Activated CD4-positive, alpha-beta T cell treated with anti-CD3 and anti-CD28 coated beads, Interleukin-2, amount 50 U/mL, for 4 hours (primary cell): ENCODE results near the gene MRPL48.
"Not testable (repeated sequence)": the region's sequence is repeated elsewhere in the genome, so short reads cannot be mapped to it uniquely, and the experiment has no call there.

Source experiments
- DNase-seq, 2 experiments: peaks; one replicate each; pipeline ENCODE4 v3.0.0-alpha.2; 2020

Gene MRPL48

GRCh38 chr11:73787643-73788558, at the start of gene MRPL48:
MRPL48 (plus strand) TSS chr11:73787874; CDS start chr11:73787972, 98 bp downstream.
- DNase-seq, result peak; percentile 81 to 86

- no peak for DNase-seq
Observed at GRCh38 chr11:73743045-73743444, 44.6 kb upstream of the MRPL48 start.

- DNase-seq, result no peak
Observed at GRCh38 chr11:73746701-73747100, 41.0 kb upstream of the MRPL48 start.

DNA sequence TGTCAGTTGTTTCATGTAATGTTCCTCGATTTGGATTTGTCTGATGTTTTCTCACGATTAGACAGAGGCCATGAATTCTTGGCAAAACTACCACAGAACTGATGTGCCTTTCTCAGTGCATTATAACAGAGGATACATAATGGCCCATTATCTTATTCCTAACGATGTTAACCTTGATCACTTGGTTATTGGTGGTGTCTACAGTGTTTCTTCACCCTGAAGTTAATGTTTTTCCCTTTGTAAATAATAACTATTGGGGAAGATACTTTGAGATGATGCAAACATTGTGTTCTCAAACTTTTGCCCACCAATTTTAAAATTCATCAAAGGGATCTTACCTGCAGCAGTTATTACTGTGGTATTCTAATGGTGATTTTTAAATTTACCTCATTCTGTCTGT, 39.9 kb upstream of the MRPL48 start:
- no peak for DNase-seq

DNA sequence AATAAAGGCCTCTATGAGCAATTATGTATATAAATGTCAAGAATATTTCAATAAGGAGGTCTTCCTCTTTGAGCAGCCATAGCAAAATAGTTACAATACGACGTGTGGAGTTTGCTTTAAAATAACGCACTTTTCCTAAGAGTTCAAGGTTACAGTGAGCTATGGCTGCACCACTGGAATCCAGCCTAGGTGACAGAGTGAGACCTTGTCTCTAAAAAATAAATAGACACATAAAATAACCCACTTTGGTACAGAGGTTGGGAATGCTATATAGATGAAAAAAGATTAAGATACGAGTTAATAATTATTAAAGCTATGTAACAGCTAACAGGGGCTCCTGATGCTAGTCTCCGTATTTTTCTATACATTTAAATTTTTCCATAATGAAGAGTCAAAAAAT, 39.4 kb upstream of the MRPL48 start:
- no peak for DNase-seq

- no peak for DNase-seq
Observed at GRCh38 chr11:73749118-73749517, 38.6 kb upstream of the MRPL48 start.

- DNase-seq, result no peak
Observed at GRCh38 chr11:73750228-73750627, 37.4 kb upstream of the MRPL48 start.

DNA sequence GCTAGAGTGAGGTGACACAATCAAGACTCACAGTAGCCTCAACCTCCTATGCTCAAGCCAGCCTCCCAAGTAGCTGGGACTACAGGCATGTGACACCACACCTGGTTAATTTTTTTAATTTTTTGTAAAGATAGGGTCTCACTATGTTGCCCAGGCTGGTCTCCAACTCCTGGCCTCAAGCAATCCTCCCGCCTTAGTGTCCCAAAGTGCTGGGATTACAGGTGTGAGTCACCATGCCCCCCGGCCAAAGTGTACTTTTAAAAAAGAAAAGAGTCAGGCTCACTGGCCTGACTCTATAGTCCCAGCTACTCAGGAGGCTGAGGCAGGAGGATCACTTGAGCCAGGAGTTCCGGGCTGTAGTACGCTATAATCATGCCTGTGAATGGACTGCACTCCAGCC, 36.8 kb upstream of the MRPL48 start:
- not testable (repeated sequence) for DNase-seq

DNA sequence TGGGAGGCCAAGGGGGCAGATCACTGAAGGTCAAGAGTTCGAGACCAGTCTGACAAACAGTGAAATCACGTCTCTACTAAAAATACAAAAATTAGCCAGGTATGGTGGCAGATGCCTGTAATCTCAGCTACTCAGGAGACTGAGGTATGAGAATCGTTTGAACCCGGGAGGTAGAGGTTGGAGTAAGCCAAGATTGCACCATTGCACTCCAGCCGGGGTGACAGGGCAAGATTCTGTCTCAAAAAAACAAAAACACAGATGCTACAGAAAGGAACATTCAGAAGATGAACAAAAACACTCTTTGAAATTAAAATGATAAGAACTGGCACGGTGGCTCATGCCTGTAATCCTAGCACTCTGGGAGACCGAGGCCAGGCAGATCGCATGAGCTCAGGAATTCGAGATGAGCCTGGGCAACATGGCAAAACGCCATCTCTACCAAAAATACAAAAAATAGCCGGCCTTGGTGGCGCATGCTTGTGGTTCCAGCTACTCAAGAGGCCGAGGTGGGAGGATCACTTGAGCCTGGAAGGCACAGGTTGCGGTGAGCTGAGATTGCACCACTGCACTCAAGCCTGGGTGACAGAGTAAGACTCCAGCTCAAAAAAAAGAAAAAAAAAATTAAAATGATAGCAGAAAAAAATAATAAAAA, 35.3 kb upstream of the MRPL48 start:
- no peak for DNase-seq

- no peak for DNase-seq
Observed at GRCh38 chr11:73752903-73753302, 34.8 kb upstream of the MRPL48 start.

DNA sequence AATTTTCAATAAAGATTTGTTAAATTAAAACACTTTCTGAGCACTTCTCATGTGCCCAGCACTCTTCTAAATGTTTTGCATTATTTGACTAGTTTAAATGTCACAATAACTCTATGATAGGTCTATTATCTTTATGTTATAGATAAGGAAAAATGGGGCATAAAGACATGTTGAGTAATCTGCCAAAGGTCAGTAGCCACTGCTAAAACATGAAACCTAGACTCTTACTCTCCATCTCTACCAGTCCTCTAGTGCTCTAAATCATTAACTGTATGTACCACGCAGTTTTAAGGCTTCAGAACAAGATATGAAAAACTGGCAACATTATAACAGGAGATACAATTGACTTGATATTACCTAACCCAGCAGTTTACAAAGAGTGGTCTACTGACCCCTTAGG, 33.7 kb upstream of the MRPL48 start:
- no peak for DNase-seq

DNA sequence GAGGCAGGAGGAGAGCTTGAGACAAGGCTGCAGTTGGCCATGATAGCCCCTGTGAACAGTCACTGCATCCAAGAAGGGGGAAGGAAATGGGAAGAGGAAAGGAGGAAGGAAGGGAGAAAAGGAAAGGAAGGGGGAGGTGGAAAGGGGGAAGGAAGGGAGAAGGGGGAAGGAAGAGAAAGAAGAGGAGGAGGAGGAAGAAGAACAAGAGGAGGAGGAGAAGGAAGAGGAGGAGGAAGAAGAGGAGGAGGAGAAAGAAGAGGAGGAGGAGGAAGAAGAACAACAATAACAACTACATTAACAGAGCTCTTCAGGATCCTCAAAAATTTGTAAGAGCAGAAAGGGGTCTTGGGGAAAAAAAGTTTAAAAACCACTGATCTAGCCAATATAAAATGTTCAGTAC, 32.0 kb upstream of the MRPL48 start:
- DNase-seq, result no peak

DNA sequence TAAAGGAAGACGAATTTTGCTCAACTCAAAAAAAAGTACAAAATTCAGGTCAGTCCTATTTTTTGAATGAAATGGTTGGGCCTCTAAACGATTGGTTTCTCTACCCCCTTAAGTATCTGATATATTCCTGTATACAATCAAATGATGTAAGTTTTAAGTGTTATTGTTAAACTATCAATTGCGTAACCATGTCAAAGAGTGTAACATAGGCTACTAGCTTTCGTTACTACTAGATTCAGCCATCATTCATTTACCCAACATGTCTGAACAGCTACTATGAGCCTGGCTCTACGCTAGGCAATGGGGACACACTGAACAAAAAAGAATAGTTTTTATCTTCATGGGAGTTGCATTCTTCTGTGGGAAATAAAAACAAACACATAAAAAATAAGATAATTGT, 30.1 kb upstream of the MRPL48 start:
- DNase-seq, result no peak

GRCh38 chr11:73758451-73758850, 29.2 kb upstream of the MRPL48 start:
- no peak for DNase-seq

DNA sequence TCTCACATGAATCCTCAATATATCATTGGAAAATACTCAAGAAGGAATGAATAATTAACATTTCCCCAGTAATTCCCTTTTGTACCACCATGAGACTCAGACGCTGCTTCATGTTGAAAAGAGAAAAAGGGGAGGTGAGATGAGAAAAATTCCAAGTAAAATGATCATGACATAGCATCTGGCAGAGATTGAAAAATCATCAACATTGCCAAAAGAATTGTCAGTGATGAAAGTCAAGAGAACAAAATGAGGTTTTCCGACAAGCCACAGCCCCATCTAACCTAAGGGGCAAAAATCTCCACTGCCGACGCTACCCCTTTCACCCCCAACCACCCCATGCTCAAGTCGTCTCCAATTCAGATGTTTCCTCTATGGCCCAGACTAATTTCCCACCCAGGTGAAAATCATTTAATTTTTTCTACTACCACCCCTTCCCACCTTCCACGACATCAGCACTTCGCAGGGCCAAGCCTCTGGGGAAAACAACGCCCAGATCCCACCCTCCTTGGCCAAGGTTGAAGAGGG, 28.0 kb upstream of the MRPL48 start:
- no peak for DNase-seq

GRCh38 chr11:73760135-73760678, 27.5 kb upstream of the MRPL48 start:
- DNase-seq, result no peak

- peak; percentile 100 for DNase-seq
Observed at GRCh38 chr11:73760679-73761402, 26.8 kb upstream of the MRPL48 start, which contains the start of gene RAB6A. RAB6A (minus strand) TSS chr11:73761074; CDS start chr11:73760635, 439 bp downstream.

DNA sequence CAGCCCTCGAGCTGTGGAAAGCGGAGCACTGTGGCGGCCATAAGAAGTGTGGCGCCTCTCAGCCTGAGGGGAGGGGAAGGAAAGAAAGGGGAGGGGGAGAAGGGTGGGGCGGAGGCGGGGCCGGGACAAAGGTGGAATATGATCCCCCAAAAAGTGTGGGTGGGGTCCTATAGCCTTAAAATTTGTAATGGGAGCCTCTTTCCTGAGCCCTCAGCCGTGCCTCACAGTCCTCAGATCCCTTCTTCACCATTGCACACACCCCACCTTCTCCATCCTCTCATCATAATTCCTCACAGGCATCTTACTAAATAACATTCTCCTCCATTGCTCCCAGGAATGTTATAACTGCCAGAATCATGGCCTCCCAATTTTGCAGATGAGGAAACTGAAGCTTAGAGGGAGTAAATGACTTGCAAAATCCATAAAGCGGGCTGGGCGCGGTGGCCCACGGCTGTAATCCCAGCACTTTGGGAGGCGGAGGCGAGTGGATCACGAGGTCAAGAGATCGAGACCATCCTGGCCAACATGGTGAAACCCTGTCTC, 26.2 kb upstream of the MRPL48 start:
- DNase-seq, result no peak

DNA sequence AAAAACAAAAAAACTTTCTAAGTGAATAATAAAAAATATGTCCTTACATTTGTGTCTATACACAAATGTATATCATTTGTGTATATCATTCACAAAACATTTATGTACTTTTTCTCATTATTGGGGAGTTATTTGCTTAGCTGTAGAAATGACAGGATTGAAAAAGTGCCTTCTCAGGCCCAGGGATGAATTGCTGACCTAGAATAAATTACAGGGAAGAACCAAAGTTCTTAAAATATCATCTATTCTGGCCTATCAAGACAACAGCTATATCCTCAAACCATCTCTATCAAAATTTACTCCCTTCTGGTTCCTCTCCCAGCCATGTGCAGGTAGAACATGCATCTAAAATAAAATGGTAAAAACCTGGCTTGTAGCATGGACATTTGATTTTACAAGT, 24.9 kb upstream of the MRPL48 start:
- DNase-seq, result no peak

- DNase-seq, result no peak
Observed at GRCh38 chr11:73766763-73767162, 20.9 kb upstream of the MRPL48 start.

GRCh38 chr11:73770811-73771210, 16.9 kb upstream of the MRPL48 start:
- not testable (repeated sequence) for DNase-seq

GRCh38 chr11:73779084-73779902, 8.4 kb upstream of the MRPL48 start:
- peak; percentile 97 to 98 for DNase-seq
